Mucosa of rectum (tissue), 2 donors: ENCODE measurements around the gene RUNX3.

Experiments
- H3K27ac ChIP-seq, 2 donors: one replicate each; pipeline ENCODE4 v1.7.0; 2013; ENCODE audit warnings: inconsistent platforms in 2 of 2, low read depth in 2 of 2, low read length in 2 of 2
- H3K27me3 ChIP-seq, 2 donors: one replicate each; pipeline ENCODE4 v1.7.0; 2013; ENCODE audit warnings: low read length in 2 of 2; ENCODE audit not compliant: control insufficient read depth in 2 of 2, insufficient read depth in 2 of 2
- H3K36me3 ChIP-seq, 2 donors: one replicate each; pipeline ENCODE4 v1.7.0; 2013; ENCODE audit warnings: low read length in 2 of 2; ENCODE audit not compliant: control insufficient read depth in 2 of 2, insufficient read depth in 2 of 2
- H3K4me1 ChIP-seq, 2 donors: one replicate each; pipeline ENCODE4 v1.7.0; 2013; ENCODE audit warnings: low read length in 2 of 2, mild to moderate bottlenecking in 1 of 2; ENCODE audit not compliant: control insufficient read depth in 2 of 2, insufficient read depth in 2 of 2
- H3K4me3 ChIP-seq, 2 donors: one replicate each; pipeline ENCODE4 v1.7.0; 2013; ENCODE audit warnings: low read length in 2 of 2
- H3K9ac ChIP-seq, 2 donors: one replicate each; pipeline ENCODE4 v1.7.0; 2013; ENCODE audit warnings: low read length in 2 of 2, low read depth in 1 of 2, mild to moderate bottlenecking in 1 of 2
- H3K9me3 ChIP-seq, 2 donors: one replicate each; pipeline ENCODE4 v1.7.0; 2013; ENCODE audit warnings: low read length in 2 of 2; ENCODE audit not compliant: control insufficient read depth in 2 of 2
- donor health status: healthy.
- donor health status: Normal muscosa, but diverticular disease.

RUNX3 gene

DNA sequence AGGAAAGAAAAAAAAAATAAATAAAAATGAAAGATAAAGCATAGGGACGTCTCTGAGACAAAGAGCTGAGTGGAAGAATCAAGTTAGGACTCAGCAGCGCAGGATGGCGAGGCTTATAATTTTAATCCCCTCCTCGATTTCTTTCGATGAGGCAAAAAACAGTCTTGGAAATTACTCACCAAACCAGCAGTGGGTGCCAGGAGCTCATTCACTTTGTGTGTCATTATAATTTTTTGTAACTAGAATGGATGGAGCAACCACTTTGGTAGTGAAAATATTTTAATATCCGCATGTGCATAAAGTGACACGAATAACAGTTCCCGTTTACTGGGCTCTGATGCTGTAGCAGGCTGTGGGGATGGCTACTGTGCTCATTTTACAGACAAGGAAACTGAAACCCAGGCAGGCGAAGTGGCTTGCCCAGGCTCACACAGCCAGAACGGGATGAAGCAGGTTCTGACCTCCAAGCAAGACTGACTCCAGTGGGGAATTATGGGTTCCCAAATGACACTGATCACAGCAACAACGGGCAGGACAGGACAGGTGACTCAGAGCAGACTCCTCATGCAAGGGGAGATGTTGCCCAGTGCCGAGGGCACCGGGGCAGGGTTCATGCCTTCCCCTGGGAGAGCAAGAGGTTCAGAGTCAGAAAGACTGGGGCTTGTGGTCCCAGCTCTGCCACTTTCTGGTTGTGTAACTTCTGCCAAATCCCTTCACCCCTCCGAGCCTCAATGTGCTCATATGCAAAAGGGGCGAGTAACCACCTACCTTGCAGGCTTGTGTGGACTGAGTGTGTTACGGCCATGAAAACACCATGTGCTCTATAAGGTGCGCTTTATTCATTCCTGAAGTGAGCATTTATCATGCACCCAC is 63.6 kb downstream of the RUNX3 start:
- no peaks in the 10 kb centered on the region for H3K36me3 ChIP-seq

DNA sequence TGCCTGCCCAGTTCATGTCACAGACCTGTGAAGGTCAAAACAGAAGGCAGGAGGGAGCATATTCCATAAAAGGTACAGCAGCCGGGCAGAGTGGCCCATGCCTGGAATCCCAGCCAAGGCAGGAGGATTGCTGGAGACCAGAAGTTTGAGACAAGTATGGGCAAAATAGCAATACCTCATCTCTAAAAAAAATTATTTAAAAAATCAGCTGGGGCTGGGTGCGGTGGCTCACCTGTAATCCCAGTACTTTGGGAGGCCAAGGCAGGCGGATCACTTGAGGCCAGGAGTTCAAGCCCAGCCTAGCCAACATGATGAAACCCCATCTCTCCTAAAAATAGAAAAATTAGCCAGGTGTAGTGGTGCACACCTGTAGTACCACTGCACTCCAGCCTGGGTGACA is 64.5 kb downstream of the RUNX3 start:
- no peaks in the 10 kb centered on the region for H3K9me3 ChIP-seq
- no peak overlapping the region for H3K27ac ChIP-seq
- H3K4me3 ChIP-seq: no peak overlapping the region
- H3K9ac ChIP-seq: no peak overlapping the region
- peaks cover 20 to 38% of the 10 kb centered on the region in 2 donors for H3K4me1 ChIP-seq
- H3K36me3 ChIP-seq: no peaks in the 10 kb centered on the region
- peaks cover 0 to 2% of the 10 kb centered on the region in 2 donors for H3K27me3 ChIP-seq

More for the DNA sequence above, 63.6 kb downstream of the RUNX3 start:
- Histone ChIP-seq H3K4me1 (peaks cover 19 to 30% of the 10 kb centered on the region in 2 donors), H3K27me3 (peaks cover 0 to 2% of the 10 kb centered on the region in 2 donors), H3K9ac (no peak overlapping the region), H3K27ac (no peak overlapping the region), H3K4me3 (no peak overlapping the region), H3K9me3 (no peaks in the 10 kb centered on the region)

DNA sequence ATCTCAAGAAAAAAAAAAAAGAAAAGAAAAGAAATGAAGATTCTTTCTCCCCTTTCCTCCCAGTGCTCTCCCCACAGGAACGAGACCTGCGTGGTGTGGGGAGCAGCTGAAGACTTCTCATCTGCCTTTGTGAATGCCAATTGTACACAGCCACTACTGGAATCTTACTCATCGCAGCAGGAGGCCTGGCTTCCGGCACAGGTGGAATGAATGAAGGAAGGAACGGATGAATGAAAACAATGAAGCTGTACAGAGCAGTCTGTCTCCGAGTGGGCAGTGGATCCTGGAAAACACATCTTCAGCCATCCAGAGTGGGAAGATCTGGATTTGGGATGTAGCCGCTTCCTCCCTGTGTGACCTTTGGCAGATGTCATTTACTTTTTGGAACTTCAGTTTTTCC is 64.9 kb downstream of the RUNX3 start:
- Histone ChIP-seq H3K4me1 (peaks cover 20 to 40% of the 10 kb centered on the region in 2 donors), H3K27ac (peak overlapping the region in 1 of 2 donors; percentile 40), H3K9ac (no peak overlapping the region), H3K4me3 (no peak overlapping the region), H3K27me3 (peaks cover 0 to 2% of the 10 kb centered on the region in 2 donors), H3K36me3 (no peaks in the 10 kb centered on the region), H3K9me3 (no peaks in the 10 kb centered on the region)

DNA sequence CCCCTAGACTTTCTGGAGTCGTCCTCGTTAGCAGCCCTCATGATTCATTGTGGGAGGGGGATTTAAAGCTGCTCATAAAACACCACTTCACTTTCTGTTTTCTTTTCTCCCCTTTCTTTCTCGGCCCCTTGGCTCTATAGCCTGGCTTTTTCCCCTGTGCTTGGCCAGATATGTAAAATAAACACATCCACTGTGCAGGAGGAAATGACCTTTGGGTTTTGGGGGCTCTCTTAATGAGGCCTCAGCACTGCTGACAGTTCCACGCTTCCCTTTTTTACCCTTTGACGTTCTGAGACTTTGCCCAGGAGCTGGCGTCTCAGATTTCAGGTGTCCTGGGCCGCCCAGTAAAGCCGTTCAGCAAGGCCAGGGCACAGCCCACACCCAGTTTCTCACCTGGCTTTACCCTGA is 65.7 kb downstream of the RUNX3 start:
- Histone ChIP-seq H3K36me3 (no peaks in the 10 kb centered on the region), H3K4me1 (peaks cover 20 to 40% of the 10 kb centered on the region in 2 donors), H3K4me3 (peak overlapping the region in 1 of 2 donors; percentile 4), H3K9me3 (no peaks in the 10 kb centered on the region), H3K9ac (peak overlapping the region in 1 of 2 donors; percentile 3), H3K27ac (peak overlapping the region; percentile 12 to 40), H3K27me3 (peaks cover 0 to 2% of the 10 kb centered on the region in 2 donors)

DNA sequence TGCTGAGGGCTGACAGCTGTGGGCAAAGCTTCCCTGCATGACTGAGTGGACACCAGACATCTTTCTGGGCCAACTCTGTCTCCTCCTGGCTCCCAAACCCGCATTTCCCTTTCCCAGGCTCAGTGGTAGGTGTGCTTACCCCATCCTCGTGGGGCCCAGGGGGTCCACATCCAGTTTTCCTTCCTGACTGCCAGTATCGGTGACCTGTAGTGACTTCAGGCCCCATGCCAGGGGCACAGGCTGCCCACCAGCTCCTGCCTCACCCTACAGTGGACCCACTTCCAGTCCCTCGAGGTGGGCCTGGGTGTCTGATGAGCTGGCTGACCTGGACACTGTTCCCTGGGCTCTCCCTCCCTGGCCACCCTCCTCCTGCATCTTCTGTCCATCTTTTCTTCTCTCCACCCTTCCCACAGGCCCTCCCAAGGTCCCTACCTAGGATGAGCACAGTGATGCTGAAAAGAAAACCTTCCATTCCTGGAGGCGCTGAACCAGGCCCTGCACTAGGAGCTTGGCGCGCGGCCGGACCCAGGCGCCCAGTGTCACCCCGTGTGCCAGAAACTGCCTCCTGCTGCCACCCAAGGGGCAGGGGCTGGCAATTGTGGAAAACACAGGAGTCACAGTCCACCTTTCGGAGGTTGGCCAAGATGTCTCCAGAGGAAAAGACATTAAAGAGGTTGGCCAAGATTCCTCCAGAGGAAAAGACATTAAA is 67.1 kb downstream of the RUNX3 start:
- peak overlapping the region; percentile 9 to 78 for H3K27ac ChIP-seq
- peaks cover 20 to 40% of the 10 kb centered on the region in 2 donors for H3K4me1 ChIP-seq
- no peaks in the 10 kb centered on the region for H3K27me3 ChIP-seq

DNA sequence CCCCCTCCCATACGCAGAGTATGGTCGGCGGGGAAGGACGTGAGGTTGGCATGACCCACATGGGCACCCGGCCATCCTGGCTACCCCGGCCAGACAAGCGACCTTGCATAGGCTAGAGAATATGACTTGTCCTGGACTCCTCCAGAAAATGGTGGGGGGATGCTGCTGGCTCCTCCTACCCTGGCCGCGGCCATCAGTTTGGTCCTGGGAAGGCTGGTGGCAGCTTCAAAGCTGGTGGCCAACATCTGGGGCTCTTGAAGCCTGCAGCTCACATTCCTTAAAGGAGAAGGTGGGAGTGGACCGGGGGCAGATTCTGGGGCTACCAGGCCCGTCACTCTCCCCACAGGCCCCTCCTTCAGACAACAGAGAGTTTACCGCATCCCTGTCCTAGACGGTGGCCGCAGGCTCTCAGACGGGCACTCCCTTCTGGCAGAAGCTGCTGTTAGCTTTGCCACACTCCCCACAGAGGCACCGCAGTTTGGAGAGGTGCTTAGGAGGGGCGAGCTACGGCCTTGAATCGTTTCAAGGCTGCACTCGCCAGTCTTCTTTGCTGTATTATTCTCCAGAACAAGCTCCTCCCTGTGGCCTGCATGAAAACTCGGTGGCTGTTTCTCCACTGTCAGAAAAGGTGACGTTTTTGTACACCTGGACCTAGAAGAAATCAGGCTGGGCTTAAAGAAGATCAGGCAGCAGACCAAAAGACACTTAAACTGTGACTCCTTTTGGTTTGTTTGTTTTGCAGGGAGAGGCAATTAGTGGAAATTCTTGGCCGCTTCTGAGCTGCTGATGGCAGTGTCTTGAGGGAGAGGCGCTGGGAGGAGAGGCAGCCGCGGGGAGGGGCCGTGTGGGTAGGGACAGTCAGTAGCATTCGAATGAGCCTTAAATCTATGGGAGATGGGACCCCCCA is 68.0 kb downstream of the RUNX3 start:
- Histone ChIP-seq H3K36me3 (no peaks in the 10 kb centered on the region), H3K4me3 (peak overlapping the region in 1 of 2 donors; percentile 29), H3K4me1 (peaks cover 20 to 46% of the 10 kb centered on the region in 2 donors), H3K27me3 (no peaks in the 10 kb centered on the region), H3K9ac (peak overlapping the region in 1 of 2 donors; percentile 64), H3K27ac (peak overlapping the region; percentile 61 to 78), H3K9me3 (no peaks in the 10 kb centered on the region)

More for the DNA sequence above, 67.1 kb downstream of the RUNX3 start:
- Histone ChIP-seq H3K36me3 (no peaks in the 10 kb centered on the region), H3K4me3 (no peak overlapping the region), H3K9ac (peak overlapping the region in 1 of 2 donors; percentile 64), H3K9me3 (no peaks in the 10 kb centered on the region)

DNA sequence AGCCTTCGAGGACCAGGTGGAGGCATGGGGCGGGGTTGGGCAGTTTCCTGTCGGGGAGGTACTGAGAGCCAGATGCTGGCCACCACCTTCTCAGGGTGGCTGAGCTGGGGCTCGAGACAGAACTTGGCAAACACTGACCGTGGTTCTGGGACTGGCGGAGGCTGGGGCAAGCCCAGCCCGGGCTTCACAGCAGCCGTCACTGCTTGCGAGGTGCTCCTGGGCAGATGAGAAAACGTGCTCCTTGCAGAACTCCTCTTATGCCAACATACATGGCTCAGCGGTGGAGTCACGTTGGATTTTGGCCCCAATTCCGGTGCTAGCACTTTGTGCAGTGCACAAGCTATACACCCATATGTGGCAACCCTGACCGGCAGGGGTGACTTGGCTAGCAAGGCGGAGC is 69.2 kb downstream of the RUNX3 start:
- no peak overlapping the region for H3K9ac ChIP-seq
- H3K36me3 ChIP-seq: no peaks in the 10 kb centered on the region
- H3K4me1 ChIP-seq: peaks cover 20 to 46% of the 10 kb centered on the region in 2 donors
- no peak overlapping the region for H3K4me3 ChIP-seq
- H3K9me3 ChIP-seq: no peaks in the 10 kb centered on the region
- H3K27me3 ChIP-seq: no peaks in the 10 kb centered on the region
- H3K27ac ChIP-seq: no peak overlapping the region

DNA sequence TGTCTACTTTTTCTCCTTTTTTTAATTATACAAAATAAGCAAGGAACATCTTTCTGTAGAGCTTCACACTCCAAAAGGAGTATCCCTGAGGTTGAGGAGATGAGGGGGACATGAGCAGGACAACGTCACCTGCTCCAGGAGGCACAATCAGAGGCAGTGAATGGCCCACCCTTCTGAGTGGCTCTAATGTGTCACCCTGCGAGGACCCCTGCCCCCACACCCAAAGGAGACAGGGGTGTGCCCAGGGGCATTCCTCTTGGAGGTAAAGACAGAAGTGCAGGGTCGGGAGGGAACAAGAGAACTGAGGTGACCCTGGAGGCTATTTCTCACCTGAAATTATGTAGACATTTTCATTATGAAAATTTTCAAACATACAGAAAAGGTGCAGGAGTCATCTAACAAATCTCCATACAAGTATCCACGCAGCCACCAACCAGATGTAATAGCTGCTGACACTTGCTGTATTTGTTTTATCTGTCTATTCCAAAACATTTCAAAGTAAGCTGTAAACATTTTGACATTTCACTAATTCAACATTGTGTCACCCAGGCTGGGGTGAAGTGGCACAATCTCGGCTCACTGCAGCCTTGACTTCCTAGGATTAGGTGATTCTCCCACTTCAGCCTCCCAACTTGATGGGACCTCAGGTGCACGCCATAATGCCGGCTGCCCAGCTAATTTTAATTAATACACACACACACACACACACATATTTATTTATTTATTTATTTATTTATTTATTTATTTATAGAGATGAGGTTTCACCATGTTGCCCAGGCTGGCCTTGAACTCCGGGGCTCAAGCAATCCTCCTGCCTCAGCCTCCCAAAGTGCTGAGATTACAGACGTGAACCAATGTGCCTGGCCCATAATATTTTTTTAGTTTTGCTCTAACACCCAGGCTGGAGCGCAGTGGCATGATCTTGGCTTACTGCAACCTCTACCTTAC is 70.7 kb downstream of the RUNX3 start:
- no peak overlapping the region for H3K9ac ChIP-seq
- H3K4me3 ChIP-seq: no peak overlapping the region
- H3K27ac ChIP-seq: no peak overlapping the region
- H3K36me3 ChIP-seq: no peaks in the 10 kb centered on the region
- H3K27me3 ChIP-seq: no peaks in the 10 kb centered on the region
- no peaks in the 10 kb centered on the region for H3K9me3 ChIP-seq
- H3K4me1 ChIP-seq: peaks cover 18 to 44% of the 10 kb centered on the region in 2 donors

DNA sequence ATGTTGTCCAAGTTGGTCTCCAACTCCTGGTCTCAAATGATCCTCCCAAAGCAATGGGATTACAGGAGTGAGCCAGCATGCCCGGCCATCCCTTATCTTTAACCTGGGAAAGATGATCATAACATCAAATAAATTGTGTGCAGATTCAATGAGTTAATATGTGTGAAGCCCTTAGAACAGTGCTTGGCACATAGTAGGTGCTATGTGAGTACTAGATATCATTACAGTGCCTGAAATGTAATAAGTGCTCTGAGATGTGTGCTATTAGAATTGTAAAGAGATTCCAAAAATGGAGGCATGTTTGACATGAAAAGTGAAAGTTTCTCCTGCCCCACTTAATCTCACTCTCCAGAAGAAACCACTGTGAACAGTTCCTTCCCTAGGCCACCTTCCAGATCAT is 71.8 kb downstream of the RUNX3 start:
- H3K9me3 ChIP-seq: no peaks in the 10 kb centered on the region
- H3K4me1 ChIP-seq: peaks cover 14 to 34% of the 10 kb centered on the region in 2 donors
- no peaks in the 10 kb centered on the region for H3K36me3 ChIP-seq
- H3K9ac ChIP-seq: no peak overlapping the region
- no peak overlapping the region for H3K4me3 ChIP-seq
- no peaks in the 10 kb centered on the region for H3K27me3 ChIP-seq
- H3K27ac ChIP-seq: no peak overlapping the region
